CD4-positive, alpha-beta T cell (primary cell): ENCODE results near the gene PTPRT. TPM values are rescaled to one million over a fixed set of nuclear protein-coding genes. Genes with fewer than 3 reads are reported as not detected.

Experiments used
- ATAC-seq: fragments of 200-7000 bp; cut with Tn5 transposase; one replicate; pipeline ENCODE4 v1.10.0; 2022; ENCODE audit warnings: mild to moderate bottlenecking; ENCODE audit not compliant: poor library complexity
- CTCF ChIA-PET: fragments of 350-600 bp; sonication (Branson Sonifier 250); formaldehyde crosslinking; loops from one replicate; lab custom pipeline; 2021; ENCODE audit warnings: antibody characterized with exemption, inconsistent platforms; lab: Charles Lee
- POLR2A ChIA-PET: fragments of 350-600 bp; sonication (Branson Sonifier 250); formaldehyde crosslinking; loops from one replicate; lab custom pipeline; 2021; ENCODE audit warnings: antibody characterized with exemption, inconsistent platforms; lab: Charles Lee
- DNase-seq, 14 experiments: peaks; one replicate each; pipeline ENCODE4 v3.0.0-alpha.2; 2013 to 2020; ENCODE audit warnings: mixed read lengths in 2 of 14
- H3K27ac ChIP-seq, 2 donors: one replicate each; pipeline versions ENCODE4 v1.5.1 to v1.7.0; 2013; ENCODE audit warnings: low read length in 2 of 2, low read depth in 1 of 2, mild to moderate bottlenecking in 1 of 2
- H3K27me3 ChIP-seq, 2 experiments: 1 replicate in 1 of 2; 2 replicates in 1 of 2; pipeline versions ENCODE4 v1.6.1 to v1.7.0; 2013; ENCODE audit warnings: low read length in 2 of 2, control low read depth in 1 of 2, mild to moderate bottlenecking in 1 of 2, moderate library complexity in 1 of 2; ENCODE audit not compliant: insufficient read depth in 2 of 2, control insufficient read depth in 1 of 2
- H3K36me3 ChIP-seq: one replicate; pipeline ENCODE4 v1.6.1; 2013; ENCODE audit warnings: low read length, control low read depth; ENCODE audit not compliant: insufficient read depth
- H3K4me1 ChIP-seq: one replicate; pipeline ENCODE4 v1.6.1; 2013; ENCODE audit warnings: low read length, control low read depth; ENCODE audit not compliant: insufficient read depth
- H3K4me3 ChIP-seq: one replicate; pipeline ENCODE4 v1.5.1; 2013; ENCODE audit warnings: mild to moderate bottlenecking, low read length, moderate library complexity
- H3K9me3 ChIP-seq, 2 experiments: 1 replicate in 1 of 2; 2 replicates in 1 of 2; pipeline versions ENCODE4 v1.6.1 to v1.7.0; 2013; ENCODE audit warnings: low read length in 2 of 2, mild to moderate bottlenecking in 2 of 2, control low read depth in 1 of 2, moderate library complexity in 1 of 2; ENCODE audit not compliant: control insufficient read depth in 1 of 2, insufficient read depth in 1 of 2
- H3K27ac Mint-ChIP-seq: one replicate; pipeline ENCODE4 v1.8.0; 2020; ENCODE audit warnings: mixed read lengths
- H3K27me3 Mint-ChIP-seq: one replicate; pipeline ENCODE4 v1.8.0; 2021; ENCODE audit warnings: mixed read lengths
- H3K36me3 Mint-ChIP-seq: one replicate; pipeline ENCODE4 v1.8.0; 2021; ENCODE audit warnings: low read depth, mixed read lengths
- H3K4me1 Mint-ChIP-seq: one replicate; pipeline ENCODE4 v1.8.0; 2021; ENCODE audit warnings: low read depth, mixed read lengths
- H3K4me3 Mint-ChIP-seq: one replicate; pipeline ENCODE4 v1.8.0; 2020; ENCODE audit warnings: mild to moderate bottlenecking, mixed read lengths
- H3K9me3 Mint-ChIP-seq: one replicate; pipeline ENCODE4 v1.8.0; 2020; ENCODE audit warnings: mixed read lengths
- intact Hi-C, 2 experiments: fragments of 100-400 bp; cut with DNase I in 1 of 2; cut with micrococcal nuclease in 1 of 2; formaldehyde crosslinking; loops; one replicate each; pipeline versions ENCODE4 v1.15.1 to v1.9.0; 2023 to 2025; cut with DNase I, micrococcal nuclease
- total RNA-seq, 174 experiments: library from RNA in 2 of 174; stranded (reverse) in 2 of 174; gene quantifications; one replicate each; pipeline ENCODE4 v1.2.3 and lab custom pipeline; 2021 to 2026
- TF ChIP-seq, protein P1 (sequence below): fragments of 200-600 bp; IDR thresholded peaks from one replicate; pipeline ENCODE4 v1.8.0; 2022; ENCODE audit warnings: antibody characterized with exemption, mild to moderate bottlenecking

The PTPRT gene
- total RNA-seq, 2 experiments from 2014 or later: not detected

DNA sequence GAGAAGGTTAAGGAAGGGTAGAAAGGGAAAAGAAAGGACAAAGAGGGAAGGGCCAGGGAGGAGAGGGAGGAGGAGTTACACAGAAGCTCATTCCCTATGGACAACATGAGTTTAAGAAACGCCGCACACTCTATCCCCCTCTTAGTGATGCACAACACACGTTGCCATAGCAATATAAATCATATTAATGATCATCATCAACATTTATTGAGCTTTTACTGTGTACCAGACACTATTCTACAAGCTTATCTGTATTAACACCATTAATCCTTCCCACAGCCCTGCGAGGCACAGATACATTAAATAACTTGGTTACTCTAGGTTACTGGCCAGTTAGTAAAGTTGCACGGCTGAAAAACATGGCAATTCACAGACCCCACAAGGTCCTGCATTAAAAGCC, 234.8 kb downstream of the PTPRT start:
- DNase-seq (no peak), ATAC-seq (no peak)
- ChIA-PET CTCF (no interaction called here), POLR2A (no interaction called here)
- no peaks in the 10 kb centered on the region for H3K4me1 Mint-ChIP-seq
- H3K36me3 Mint-ChIP-seq: no peaks in the 10 kb centered on the region
- H3K9me3 Mint-ChIP-seq: peaks cover 3% of the 10 kb centered on the region
- no peak overlapping the region for H3K27ac Mint-ChIP-seq
- H3K4me3 Mint-ChIP-seq: no peak overlapping the region
- no peaks in the 10 kb centered on the region for H3K9me3 ChIP-seq
- TF ChIP-seq, protein P1, sequence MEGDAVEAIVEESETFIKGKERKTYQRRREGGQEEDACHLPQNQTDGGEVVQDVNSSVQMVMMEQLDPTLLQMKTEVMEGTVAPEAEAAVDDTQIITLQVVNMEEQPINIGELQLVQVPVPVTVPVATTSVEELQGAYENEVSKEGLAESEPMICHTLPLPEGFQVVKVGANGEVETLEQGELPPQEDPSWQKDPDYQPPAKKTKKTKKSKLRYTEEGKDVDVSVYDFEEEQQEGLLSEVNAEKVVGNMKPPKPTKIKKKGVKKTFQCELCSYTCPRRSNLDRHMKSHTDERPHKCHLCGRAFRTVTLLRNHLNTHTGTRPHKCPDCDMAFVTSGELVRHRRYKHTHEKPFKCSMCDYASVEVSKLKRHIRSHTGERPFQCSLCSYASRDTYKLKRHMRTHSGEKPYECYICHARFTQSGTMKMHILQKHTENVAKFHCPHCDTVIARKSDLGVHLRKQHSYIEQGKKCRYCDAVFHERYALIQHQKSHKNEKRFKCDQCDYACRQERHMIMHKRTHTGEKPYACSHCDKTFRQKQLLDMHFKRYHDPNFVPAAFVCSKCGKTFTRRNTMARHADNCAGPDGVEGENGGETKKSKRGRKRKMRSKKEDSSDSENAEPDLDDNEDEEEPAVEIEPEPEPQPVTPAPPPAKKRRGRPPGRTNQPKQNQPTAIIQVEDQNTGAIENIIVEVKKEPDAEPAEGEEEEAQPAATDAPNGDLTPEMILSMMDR: no peak
- intact Hi-C loops: no loop called here
- no peaks in the 10 kb centered on the region for H3K36me3 ChIP-seq
- H3K27me3 Mint-ChIP-seq: no peaks in the 10 kb centered on the region
- H3K4me3 ChIP-seq: no peak overlapping the region
- H3K27me3 ChIP-seq: no peaks in the 10 kb centered on the region
- H3K27ac ChIP-seq: no peak overlapping the region
- no peaks in the 10 kb centered on the region for H3K4me1 ChIP-seq

DNA sequence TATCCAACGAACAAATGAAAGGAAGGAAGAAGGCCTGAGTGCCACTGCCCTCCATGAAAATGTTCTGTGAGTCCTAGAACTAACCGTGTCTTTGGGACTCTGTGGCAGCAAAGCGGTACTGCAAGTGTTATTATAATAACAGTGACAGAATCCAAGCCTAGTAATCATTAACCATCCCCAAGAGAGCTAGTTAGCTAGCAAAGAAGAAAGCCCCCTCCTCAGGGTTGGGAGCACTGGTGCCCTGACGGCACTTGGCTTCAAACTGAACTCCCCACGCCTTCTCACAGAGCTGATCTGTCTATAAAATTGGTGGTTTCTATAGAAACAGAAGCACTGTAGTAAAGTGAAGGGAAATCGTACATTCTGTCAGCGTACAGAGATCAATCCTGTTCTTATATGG, 239.8 kb downstream of the PTPRT start:
- ChIA-PET POLR2A (no interaction called here), CTCF (no interaction called here)
- Histone ChIP-seq H3K36me3 (no peaks in the 10 kb centered on the region), H3K4me1 (no peaks in the 10 kb centered on the region), H3K27me3 (no peaks in the 10 kb centered on the region), H3K9me3 (peaks cover 0 to 6% of the 10 kb centered on the region in 2 experiments), H3K27ac (no peak overlapping the region), H3K4me3 (no peak overlapping the region)
- Mint-ChIP-seq H3K27me3 (no peaks in the 10 kb centered on the region), H3K4me3 (no peak overlapping the region), H3K27ac (no peak overlapping the region), H3K4me1 (no peaks in the 10 kb centered on the region), H3K9me3 (peaks cover 9% of the 10 kb centered on the region), H3K36me3 (no peaks in the 10 kb centered on the region)
- DNase-seq (no peak), ATAC-seq (no peak)
- intact Hi-C loops: no loop called here
- TF ChIP-seq, protein P1: no peak

DNA sequence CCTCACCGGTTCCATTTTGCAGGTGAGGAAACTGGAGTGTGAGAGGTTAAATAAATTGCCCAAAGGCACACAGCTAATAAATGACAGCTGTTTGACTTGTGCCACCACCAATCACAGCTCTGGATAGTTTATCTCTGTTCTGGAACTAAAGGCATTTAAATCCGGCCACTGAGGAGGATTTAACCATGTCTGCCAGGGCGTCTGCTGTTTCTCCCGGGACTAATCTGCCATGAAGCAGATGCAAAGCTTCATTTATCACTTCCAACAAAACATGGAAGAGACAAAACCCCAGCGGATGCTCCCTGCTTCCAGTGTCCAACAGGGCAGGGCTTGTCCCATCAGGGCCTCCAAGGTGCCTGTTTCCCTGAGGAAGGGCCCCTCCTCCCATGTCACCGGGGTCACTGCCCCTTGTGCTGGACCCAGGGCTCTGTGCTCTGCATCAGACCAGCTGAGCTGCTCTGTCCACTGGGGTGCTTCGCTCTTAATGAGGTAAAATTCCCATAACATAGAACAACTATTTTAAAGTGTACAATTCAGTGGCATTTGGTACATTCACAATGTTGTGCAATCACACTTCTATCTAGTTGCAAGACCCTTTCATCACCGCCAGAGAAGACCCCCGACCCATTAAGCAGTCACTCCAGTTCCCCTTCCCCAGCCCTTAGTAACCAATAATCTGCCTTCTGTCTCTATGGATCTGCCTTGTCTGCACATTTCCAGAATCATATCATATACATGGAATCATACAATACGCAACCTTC, 244.3 kb downstream of the PTPRT start:
- H3K4me3 ChIP-seq: no peak overlapping the region
- H3K27ac ChIP-seq: no peak overlapping the region
- H3K27me3 ChIP-seq: peaks cover 0 to 2% of the 10 kb centered on the region in 2 experiments
- DNase-seq: no peak
- no peaks in the 10 kb centered on the region for H3K36me3 ChIP-seq
- no peaks in the 10 kb centered on the region for H3K4me1 ChIP-seq
- peaks cover 6% of the 10 kb centered on the region for H3K9me3 Mint-ChIP-seq
- no peaks in the 10 kb centered on the region for H3K27me3 Mint-ChIP-seq
- H3K4me1 Mint-ChIP-seq: no peaks in the 10 kb centered on the region
- no peak overlapping the region for H3K27ac Mint-ChIP-seq
- no peak for ATAC-seq
- ChIA-PET CTCF (no interaction called here), POLR2A (no interaction called here)
- peaks cover 6 to 12% of the 10 kb centered on the region in 2 experiments for H3K9me3 ChIP-seq
- no peaks in the 10 kb centered on the region for H3K36me3 Mint-ChIP-seq
- TF ChIP-seq, protein P1: no peak
- intact Hi-C loops: no loop called here
- no peak overlapping the region for H3K4me3 Mint-ChIP-seq
